HepG2 (cell line): Measurements from ENCODE around the gene ARAP1. TPM values are rescaled to one million over a fixed set of nuclear protein-coding genes. Genes with fewer than 3 reads are reported as not detected.

Source experiments
- ARID4A ChIP-seq: sonication (generic); formaldehyde crosslinking; IDR thresholded peaks from 2 replicates; pipeline ENCODE4 v1.5.0; 2020; ENCODE audit warnings: mild to moderate bottlenecking, missing genetic modification reagents, borderline replicate concordance
- ARNT ChIP-seq: fragments of 450-650 bp; IDR thresholded peaks from 2 replicates; pipeline ENCODE4 v1.6.1; 2017
- CENPX ChIP-seq: sonication (generic); formaldehyde crosslinking; IDR thresholded peaks from 2 replicates; pipeline ENCODE4 v1.9.0; 2021; ENCODE audit warnings: mild to moderate bottlenecking, missing genetic modification reagents, moderate library complexity
- CSRNP1 ChIP-seq: sonication (generic); formaldehyde crosslinking; IDR thresholded peaks from 2 replicates; pipeline ENCODE4 v1.8.1; 2023; ENCODE audit warnings: mild to moderate bottlenecking, missing genetic modification reagents
- ETV5 ChIP-seq: IDR thresholded peaks from 2 replicates; pipeline ENCODE4 v1.6.1; 2018; ENCODE audit warnings: missing biosample characterization, missing genetic modification reagents, inconsistent platforms, borderline replicate concordance
- HMG20A ChIP-seq: IDR thresholded peaks from 2 replicates; pipeline ENCODE4 v1.6.1; 2016; ENCODE audit warnings: borderline replicate concordance
- KLF12 ChIP-seq: sonication (generic); formaldehyde crosslinking; IDR thresholded peaks from 2 replicates; pipeline ENCODE4 v1.4.0; 2020; ENCODE audit warnings: missing genetic modification reagents, borderline replicate concordance
- MYPOP ChIP-seq: sonication (generic); formaldehyde crosslinking; IDR thresholded peaks from 2 replicates; pipeline ENCODE4 v1.8.1; 2023; ENCODE audit warnings: mild to moderate bottlenecking, moderate library complexity, missing genetic modification reagents
- PAXIP1 ChIP-seq: sonication (generic); formaldehyde crosslinking; conservative IDR thresholded peaks from 2 replicates; pipeline ENCODE4 v1.4.0; 2020; ENCODE audit warnings: mild to moderate bottlenecking, missing genetic modification reagents, moderate library complexity
- SRF ChIP-seq: IDR thresholded peaks from 2 replicates; pipeline ENCODE4 v1.6.1; 2011; ENCODE audit warnings: mild to moderate bottlenecking, low read depth, low read length, moderate library complexity
- TBX2 ChIP-seq: sonication (generic); formaldehyde crosslinking; IDR thresholded peaks from 2 replicates; pipeline ENCODE4 v1.5.0; 2020; ENCODE audit warnings: missing genetic modification reagents, mild to moderate bottlenecking, borderline replicate concordance
- ZNF567 ChIP-seq: sonication (generic); formaldehyde crosslinking; IDR thresholded peaks from 2 replicates; pipeline ENCODE4 v1.8.1; 2023; ENCODE audit warnings: mild to moderate bottlenecking, missing genetic modification reagents, borderline replicate concordance
- ZNF746 ChIP-seq: sonication (generic); formaldehyde crosslinking; IDR thresholded peaks from 2 replicates; pipeline ENCODE4 v1.8.0; 2022; ENCODE audit warnings: mild to moderate bottlenecking, missing genetic modification reagents
- ZNF768 ChIP-seq: sonication (generic); formaldehyde crosslinking; IDR thresholded peaks from 2 replicates; pipeline ENCODE4 v1.4.0; 2020; ENCODE audit warnings: missing genetic modification reagents
- ZNF784 ChIP-seq: sonication (generic); formaldehyde crosslinking; IDR thresholded peaks from 2 replicates; pipeline ENCODE4 v1.5.1; 2020; ENCODE audit warnings: missing genetic modification reagents, mild to moderate bottlenecking, borderline replicate concordance
- ZNF891 ChIP-seq: sonication (generic); formaldehyde crosslinking; IDR thresholded peaks from 2 replicates; pipeline ENCODE4 v1.5.0; 2020; ENCODE audit warnings: mild to moderate bottlenecking, missing genetic modification reagents
- polyA plus RNA-seq, 8 experiments: library from polyadenylated mRNA; depleted of rRNA in 3 of 8; stranded (reverse) in 7 of 8; unstranded in 1 of 8; fragments of >200 nt; fragmentation: Illumina TruSeq in 4 of 8; extraction: Trizol in 4 of 8; gene quantifications; 2 replicates each; pipeline versions ENCODE4 v1.2.1 to v1.2.3, GENCODE V29; 2011 to 2016; ENCODE audit warnings: low read depth in 4 of 8, missing spikeins in 1 of 8, mixed read lengths in 1 of 8; ENCODE audit not compliant: insufficient read depth in 1 of 8
- total RNA-seq, 5 experiments: library from RNA; depleted of rRNA; stranded (reverse); fragments of >200 nt; fragmentation: Illumina TruSeq; extraction: Trizol; gene quantifications; 2 replicates each; pipeline ENCODE4 v1.2.3, GENCODE V29; 2016; ENCODE audit warnings: low read depth in 1 of 5

Gene ARAP1
- total and polyA plus RNA-seq, 2 of the 13 experiments (the other 11 are each of a cell fraction or from before 2014, with no cell fraction given): 43.2 to 55.5 TPM

DNA sequence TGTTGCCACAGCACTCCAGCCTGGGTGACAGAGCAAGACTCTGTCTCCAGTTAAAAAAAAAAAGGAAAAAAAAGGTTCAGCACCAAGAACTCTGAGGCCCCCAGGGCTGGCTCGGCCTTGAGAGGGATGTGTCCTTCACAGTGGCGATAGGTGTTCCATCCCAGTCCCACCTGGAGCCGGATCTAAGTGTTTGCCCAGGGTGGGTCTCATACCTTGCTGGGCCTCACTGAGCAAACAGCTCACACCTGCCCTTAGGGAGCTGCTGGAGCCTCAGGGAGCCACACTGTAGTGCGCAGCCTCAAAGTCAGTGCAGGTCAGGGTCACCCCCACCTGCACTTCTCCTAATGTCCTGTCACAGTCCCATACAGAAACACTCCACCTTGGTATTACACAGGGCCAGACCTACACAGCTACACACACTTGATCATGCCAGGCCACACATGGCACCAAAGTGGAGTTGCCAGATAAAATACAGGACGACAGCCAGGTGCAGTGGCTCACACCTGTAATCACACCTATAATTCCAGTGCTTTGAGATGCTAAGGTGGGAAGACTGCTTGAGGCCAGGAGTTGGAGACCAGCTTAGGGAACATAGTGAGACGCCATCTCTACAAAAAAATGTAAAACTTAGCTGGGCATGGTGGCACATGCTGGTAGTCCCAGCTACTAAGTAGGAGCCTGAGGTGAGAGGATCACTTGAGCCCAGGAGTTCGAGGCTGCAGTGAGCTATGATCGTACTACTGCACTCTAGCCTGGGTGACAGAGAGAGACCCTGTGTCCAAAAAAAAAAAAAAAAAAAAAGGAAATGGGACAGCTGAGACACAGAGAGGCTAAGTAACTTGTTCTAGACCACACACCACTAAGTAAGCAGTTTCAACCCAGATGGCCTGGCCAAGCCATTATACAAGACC, 34.4 kb upstream of the ARAP1 start (continued):
- TF ChIP-seq CSRNP1 (CRISPR knock-in tag) (no peak), ZNF746 (0 out of 2 replicates have a peak, but pooled peaks have one; percentile 33), ZNF784 (no peak), TBX2 (CRISPR knock-in tag) (peak; percentile 83), SRF (no peak), ETV5 (CRISPR knock-in tag) (peak; percentile 92), ZNF567 (CRISPR knock-in tag) (0 out of 2 replicates have a peak, but pooled peaks have one; percentile 13), ZNF891 (CRISPR knock-in tag) (0 out of 2 replicates have a peak, but pooled peaks have one; percentile 35), PAXIP1 (CRISPR knock-in tag) (peak; percentile 89), HMG20A (CRISPR knock-in tag) (no peak), ARID4A (CRISPR knock-in tag) (no peak), CENPX (CRISPR knock-in tag) (no peak), ARNT (no peak), MYPOP (CRISPR knock-in tag) (peak; percentile 24; the same call in 1 of the 2 replicates), KLF12 (peak; percentile 85; the same call in 1 of the 2 replicates), ZNF768 (CRISPR knock-in tag) (no peak)
